HepG2 (cell line): ENCODE data around the gene SPAG6. TPM values are rescaled to one million over a fixed set of nuclear protein-coding genes. Genes with fewer than 3 reads are reported as not detected.

Experiments
- CAMTA2 ChIP-seq: sonication (generic); formaldehyde crosslinking; IDR thresholded peaks from 2 replicates; pipeline ENCODE4 v1.4.0; 2020; ENCODE audit warnings: mild to moderate bottlenecking, missing genetic modification reagents, borderline replicate concordance
- CBX5 ChIP-seq: sonication (generic); formaldehyde crosslinking; IDR thresholded peaks from 2 replicates; pipeline ENCODE4 v1.4.0; 2020; ENCODE audit warnings: missing genetic modification reagents, borderline replicate concordance
- CTCF ChIP-seq: sonication (generic); formaldehyde crosslinking; IDR thresholded peaks from 2 replicates; pipeline ENCODE4 v1.5.0; 2020; ENCODE audit warnings: mild to moderate bottlenecking, missing genetic modification reagents, moderate library complexity
- DZIP1 ChIP-seq: sonication (generic); formaldehyde crosslinking; IDR thresholded peaks from 2 replicates; pipeline ENCODE4 v1.5.0; 2020; ENCODE audit warnings: mild to moderate bottlenecking, missing genetic modification reagents
- FOXP1 ChIP-seq, 2 experiments: fragments of 450-650 bp in 1 of 2; IDR thresholded peaks; 2 replicates each; pipeline ENCODE4 v1.6.1; 2017 to 2018; ENCODE audit warnings: antibody characterized with exemption in 1 of 2
- GATA4 ChIP-seq: sonication (generic); IDR thresholded peaks from 2 replicates; pipeline ENCODE4 v1.6.1; 2016; ENCODE audit warnings: antibody characterized with exemption, low read depth, borderline replicate concordance
- GRHL1 ChIP-seq: sonication (generic); formaldehyde crosslinking; conservative IDR thresholded peaks from 2 replicates; pipeline ENCODE4 v1.8.0; 2022; ENCODE audit warnings: missing genetic modification reagents
- KDM3A ChIP-seq: IDR thresholded peaks from 2 replicates; pipeline ENCODE4 v1.6.1; 2018; ENCODE audit warnings: low read depth, missing compliant biosample characterization
- MED13 ChIP-seq: sonication (generic); formaldehyde crosslinking; IDR thresholded peaks from 2 replicates; pipeline ENCODE4 v1.5.0; 2020; ENCODE audit warnings: missing genetic modification reagents
- NAIF1 ChIP-seq: sonication (generic); formaldehyde crosslinking; IDR thresholded peaks from 2 replicates; pipeline ENCODE4 v1.5.0; 2020; ENCODE audit warnings: mild to moderate bottlenecking, missing genetic modification reagents, borderline replicate concordance
- NR3C1 ChIP-seq: sonication (generic); formaldehyde crosslinking; IDR thresholded peaks from 2 replicates; pipeline ENCODE4 v1.4.0; 2020; ENCODE audit warnings: missing genetic modification reagents
- SETDB1 ChIP-seq: sonication (generic); formaldehyde crosslinking; IDR thresholded peaks from 2 replicates; pipeline ENCODE4 v1.5.1; 2020; ENCODE audit warnings: missing genetic modification reagents, mild to moderate bottlenecking, borderline replicate concordance
- SRF ChIP-seq: IDR thresholded peaks from 2 replicates; pipeline ENCODE4 v1.6.1; 2011; ENCODE audit warnings: mild to moderate bottlenecking, low read depth, low read length, moderate library complexity
- TFDP2 ChIP-seq: sonication (generic); formaldehyde crosslinking; IDR thresholded peaks from 2 replicates; pipeline ENCODE4 v1.4.0; 2020; ENCODE audit warnings: missing genetic modification reagents
- TIGD3 ChIP-seq: sonication (generic); formaldehyde crosslinking; IDR thresholded peaks from 2 replicates; pipeline ENCODE4 v1.5.1; 2020; ENCODE audit warnings: mild to moderate bottlenecking, missing genetic modification reagents, borderline replicate concordance
- ZBTB1 ChIP-seq: sonication (generic); formaldehyde crosslinking; IDR thresholded peaks from 2 replicates; pipeline ENCODE4 v1.4.0; 2020; ENCODE audit warnings: missing genetic modification reagents, borderline replicate concordance
- ZFY ChIP-seq: sonication (generic); formaldehyde crosslinking; IDR thresholded peaks from 2 replicates; pipeline ENCODE4 v1.4.0; 2020; ENCODE audit warnings: missing genetic modification reagents
- ZNF234 ChIP-seq: sonication (generic); formaldehyde crosslinking; conservative IDR thresholded peaks from 2 replicates; pipeline ENCODE4 v1.5.1; 2020; ENCODE audit warnings: mild to moderate bottlenecking, missing genetic modification reagents
- ZNF337 ChIP-seq: sonication (generic); formaldehyde crosslinking; IDR thresholded peaks from 2 replicates; pipeline ENCODE4 v1.5.1; 2020; ENCODE audit warnings: missing genetic modification reagents, low read depth, mild to moderate bottlenecking, borderline replicate concordance
- ZNF430 ChIP-seq: sonication (generic); formaldehyde crosslinking; IDR thresholded peaks from 2 replicates; pipeline ENCODE4 v1.9.0; 2021; ENCODE audit warnings: mild to moderate bottlenecking, missing genetic modification reagents
- ZNF792 ChIP-seq: IDR thresholded peaks from 2 replicates; pipeline ENCODE4 v1.6.1; 2016
- polyA plus RNA-seq, 8 experiments: library from polyadenylated mRNA; depleted of rRNA in 3 of 8; stranded (reverse) in 7 of 8; unstranded in 1 of 8; fragments of >200 nt; fragmentation: Illumina TruSeq in 4 of 8; extraction: Trizol in 4 of 8; gene quantifications; 2 replicates each; pipeline versions ENCODE4 v1.2.1 to v1.2.3, GENCODE V29; 2011 to 2016; ENCODE audit warnings: low read depth in 4 of 8, missing spikeins in 1 of 8, mixed read lengths in 1 of 8; ENCODE audit not compliant: insufficient read depth in 1 of 8
- total RNA-seq, 5 experiments: library from RNA; depleted of rRNA; stranded (reverse); fragments of >200 nt; fragmentation: Illumina TruSeq; extraction: Trizol; gene quantifications; 2 replicates each; pipeline ENCODE4 v1.2.3, GENCODE V29; 2016; ENCODE audit warnings: low read depth in 1 of 5

SPAG6 gene
- total and polyA plus RNA-seq, 2 of the 13 experiments (the other 11 are each of a cell fraction or from before 2014, with no cell fraction given), result not detected

- TF ChIP-seq MED13 (CRISPR knock-in tag), result no peak
- TF ChIP-seq ZNF792, result no peak
- no peak for TF ChIP-seq ZBTB1 (CRISPR knock-in tag)
- peak; percentile 53; the same call in 1 of the 2 replicates for TF ChIP-seq TFDP2 (CRISPR knock-in tag)
- no peak for TF ChIP-seq CAMTA2 (CRISPR knock-in tag)
- TF ChIP-seq SETDB1 (CRISPR knock-in tag), result no peak
- peak; percentile 54 for TF ChIP-seq GATA4
- no peak for TF ChIP-seq ZNF234 (CRISPR knock-in tag)
- TF ChIP-seq SRF, result no peak
- TF ChIP-seq ZNF337, result peak; percentile 64; the same call in 1 of the 2 replicates
- peak; percentile 45; the same call in 1 of the 2 replicates for TF ChIP-seq KDM3A (CRISPR knock-in tag)
- no peak; the same call in 1 of the 2 replicates for TF ChIP-seq CBX5 (CRISPR knock-in tag)
- TF ChIP-seq NAIF1 (CRISPR knock-in tag), result no peak
- peak; percentile 71; the same call in 1 of the 2 replicates for TF ChIP-seq ZFY (CRISPR knock-in tag)
- no peak for TF ChIP-seq NR3C1
- no peak for TF ChIP-seq TIGD3
- TF ChIP-seq FOXP1 (IDR thresholded peaks at IDR 0.05), result no peak
- no peak for TF ChIP-seq FOXP1 (CRISPR knock-in tag; IDR thresholded peaks at IDR 0.05)
- 0 out of 2 replicates have a peak, but pooled peaks have one; percentile 28 for TF ChIP-seq ZNF430 (CRISPR knock-in tag)
- TF ChIP-seq GRHL1 (CRISPR knock-in tag), result no peak
- TF ChIP-seq CTCF (CRISPR knock-in tag), result no peak
- peak; percentile 63; the same call in 1 of the 2 replicates for TF ChIP-seq DZIP1 (CRISPR knock-in tag)
These were observed 28.8 kb upstream of the SPAG6 start, which contains the start of gene COMMD3 (continued) for GRCh38 chr10:22316286-22317075.
